WTC11 (cell line): Measurements from ENCODE around the gene PRR35. TPM values are rescaled to one million over a fixed set of nuclear protein-coding genes. Genes with fewer than 3 reads are reported as not detected.

ENCODE experiments used
- ATAC-seq: fragments of 200-7000 bp; cut with Tn5 transposase; 2 replicates; pipeline ENCODE4 v1.10.0; 2021; ENCODE audit warnings: mild to moderate bottlenecking, moderate library complexity
- CTCF ChIA-PET: fragments of 300-600 bp; sonication (Branson Sonifier 250); formaldehyde crosslinking; loops from one replicate; lab custom pipeline; 2021; ENCODE audit warnings: antibody characterized with exemption; lab: Charles Lee
- POLR2A ChIA-PET: fragments of 350-600 bp; sonication (Branson Sonifier 250); formaldehyde crosslinking; loops from one replicate; lab custom pipeline; 2021; ENCODE audit warnings: antibody characterized with exemption; lab: Charles Lee
- DNase-seq: peaks from one replicate; pipeline ENCODE4 v3.0.0; 2021; ENCODE audit warnings: low spot score
- H3K27ac Mint-ChIP-seq: 2 replicates; pipeline ENCODE4 v1.8.0; 2021; ENCODE audit warnings: mixed read lengths
- H3K27me3 Mint-ChIP-seq: 2 replicates; pipeline ENCODE4 v1.8.0; 2021; ENCODE audit warnings: low read depth, mild to moderate bottlenecking, moderate library complexity, mixed read lengths
- H3K36me3 Mint-ChIP-seq: 2 replicates; pipeline ENCODE4 v1.8.0; 2021; ENCODE audit warnings: mixed read lengths
- H3K4me1 Mint-ChIP-seq: 2 replicates; pipeline ENCODE4 v1.8.0; 2022; ENCODE audit warnings: mixed read lengths
- H3K4me3 Mint-ChIP-seq: 2 replicates; pipeline ENCODE4 v1.8.0; 2021; ENCODE audit warnings: mild to moderate bottlenecking, moderate library complexity, mixed read lengths
- H3K9me3 Mint-ChIP-seq: 2 replicates; pipeline ENCODE4 v1.8.0; 2021; ENCODE audit warnings: mixed read lengths
- ATF1 ChIP-seq: sonication (generic); formaldehyde crosslinking; IDR thresholded peaks from 2 replicates; pipeline ENCODE4 v1.8.1; 2023; ENCODE audit warnings: mild to moderate bottlenecking, moderate library complexity, missing genetic modification reagents
- ELF4 ChIP-seq: sonication (generic); formaldehyde crosslinking; IDR thresholded peaks from 2 replicates; pipeline ENCODE4 v1.8.1; 2022; ENCODE audit warnings: low read depth, mild to moderate bottlenecking, moderate library complexity, missing genetic modification reagents
- ETV6 ChIP-seq: sonication (generic); formaldehyde crosslinking; IDR thresholded peaks from 2 replicates; pipeline ENCODE4 v1.8.1; 2022; ENCODE audit warnings: mild to moderate bottlenecking, missing genetic modification reagents
- NR1H2 ChIP-seq: sonication (generic); formaldehyde crosslinking; IDR thresholded peaks from 2 replicates; pipeline ENCODE4 v1.9.0; 2021; ENCODE audit warnings: mild to moderate bottlenecking, moderate library complexity, missing genetic modification reagents
- RELA ChIP-seq: sonication (generic); formaldehyde crosslinking; IDR thresholded peaks from 2 replicates; pipeline ENCODE4 v1.8.1; 2022; ENCODE audit warnings: missing genetic modification reagents, mild to moderate bottlenecking, borderline replicate concordance
- TCF7 ChIP-seq: sonication (generic); formaldehyde crosslinking; IDR thresholded peaks from 2 replicates; pipeline ENCODE4 v1.8.0; 2022; ENCODE audit warnings: mild to moderate bottlenecking, low read depth, missing genetic modification reagents, moderate library complexity
- TEAD1 ChIP-seq: sonication (generic); formaldehyde crosslinking; IDR thresholded peaks from 2 replicates; pipeline ENCODE4 v1.8.0; 2022; ENCODE audit warnings: mild to moderate bottlenecking, missing genetic modification reagents
- ZNF138 ChIP-seq: sonication (generic); formaldehyde crosslinking; conservative IDR thresholded peaks from 2 replicates; pipeline ENCODE4 v1.8.1; 2022; ENCODE audit warnings: mild to moderate bottlenecking, moderate library complexity, missing genetic modification reagents
- ZNF263 ChIP-seq: sonication (generic); formaldehyde crosslinking; IDR thresholded peaks from 2 replicates; pipeline ENCODE4 v1.8.1; 2022; ENCODE audit warnings: low read depth, mild to moderate bottlenecking, moderate library complexity, missing genetic modification reagents
- ZNF317 ChIP-seq: sonication (generic); formaldehyde crosslinking; IDR thresholded peaks from 2 replicates; pipeline ENCODE4 v1.8.1; 2023; ENCODE audit warnings: low read depth, mild to moderate bottlenecking, moderate library complexity, missing genetic modification reagents, borderline replicate concordance
- ZNF423 ChIP-seq: fragments of 250-450 bp; sonication (Bioruptor Pico); IDR thresholded peaks from 2 replicates; pipeline ENCODE4 v2.1.2; 2022; ENCODE audit warnings: mild to moderate bottlenecking, moderate library complexity
- total RNA-seq: library from RNA; stranded (reverse); gene quantifications from 3 replicates; pipeline ENCODE4 v1.2.3, GENCODE V29; 2021
- TF ChIP-seq, protein P1 (sequence below): sonication (generic); formaldehyde crosslinking; IDR thresholded peaks from 2 replicates; pipeline ENCODE4 v1.8.0; 2022; ENCODE audit warnings: missing genetic modification reagents
- TF ChIP-seq, protein P2 (sequence below): fragments of 250-450 bp; sonication (Bioruptor Pico); IDR thresholded peaks from 2 replicates; pipeline ENCODE4 v1.9.0; 2021; ENCODE audit warnings: mild to moderate bottlenecking
- TF ChIP-seq, protein P3 (sequence below): fragments of 250-450 bp; sonication (Bioruptor Pico); IDR thresholded peaks from 2 replicates; pipeline ENCODE4 v1.9.0; 2021; ENCODE audit warnings: mild to moderate bottlenecking
- TF ChIP-seq, protein P4 (sequence below): sonication (generic); formaldehyde crosslinking; IDR thresholded peaks from 2 replicates; pipeline ENCODE4 v1.8.0; 2022; ENCODE audit warnings: mild to moderate bottlenecking, missing genetic modification reagents
- TF ChIP-seq, protein P5 (sequence below): sonication (generic); formaldehyde crosslinking; conservative IDR thresholded peaks from 2 replicates; pipeline ENCODE4 v1.8.1; 2022; ENCODE audit warnings: mild to moderate bottlenecking, missing genetic modification reagents
- TF ChIP-seq, protein P6 (sequence below): fragments of 250-450 bp; sonication (Bioruptor Pico); IDR thresholded peaks from 2 replicates; pipeline ENCODE4 v1.9.0; 2021; ENCODE audit warnings: moderate library complexity, mild to moderate bottlenecking, inconsistent platforms, borderline replicate concordance

Gene PRR35
- total RNA-seq, 1 experiment from 2014 or later, result 0.72 TPM

DNA sequence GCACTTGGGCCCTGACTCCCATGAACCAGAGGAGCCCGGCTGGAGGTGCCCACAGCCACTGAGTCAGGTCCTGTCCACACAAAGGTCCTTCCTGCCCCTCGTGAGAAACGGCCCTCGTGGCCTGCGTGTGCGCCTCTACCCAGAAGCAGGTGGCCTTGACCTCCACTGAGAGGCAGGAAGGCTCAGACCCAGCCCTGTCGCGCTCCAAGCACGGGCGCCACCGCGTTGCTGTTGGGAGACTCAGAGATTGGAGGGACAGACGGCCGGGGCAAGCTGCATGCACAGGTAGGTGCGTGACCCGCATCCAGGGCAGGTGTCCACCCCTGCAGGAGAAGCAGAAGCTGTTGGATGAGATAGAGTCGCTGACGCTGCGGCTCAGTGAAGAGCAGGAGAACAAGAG, 40.8 kb upstream of the PRR35 start:
- Mint-ChIP-seq H3K27ac (no peak overlapping the region; the same call in 1 of the 2 replicates), H3K4me3 (no peak overlapping the region), H3K36me3 (peaks cover 2% of the 10 kb centered on the region; the same call in 1 of the 2 replicates), H3K27me3 (no peaks in the 10 kb centered on the region), H3K9me3 (no peaks in the 10 kb centered on the region), H3K4me1 (no peaks in the 10 kb centered on the region)
- ChIA-PET CTCF (interaction anchor here (0.8 to 2.1 kb wide), 5 partner anchors 24 to 129 kb away, joined by 3 to 9 read pairs (median 4); no protein-coding TSS in a partner anchor), POLR2A (no interaction called here)
- no peak for TF ChIP-seq ZNF423 (CRISPR knock-in tag)
- no peak for TF ChIP-seq ZNF138 (CRISPR knock-in tag)
- TF ChIP-seq, protein P1, sequence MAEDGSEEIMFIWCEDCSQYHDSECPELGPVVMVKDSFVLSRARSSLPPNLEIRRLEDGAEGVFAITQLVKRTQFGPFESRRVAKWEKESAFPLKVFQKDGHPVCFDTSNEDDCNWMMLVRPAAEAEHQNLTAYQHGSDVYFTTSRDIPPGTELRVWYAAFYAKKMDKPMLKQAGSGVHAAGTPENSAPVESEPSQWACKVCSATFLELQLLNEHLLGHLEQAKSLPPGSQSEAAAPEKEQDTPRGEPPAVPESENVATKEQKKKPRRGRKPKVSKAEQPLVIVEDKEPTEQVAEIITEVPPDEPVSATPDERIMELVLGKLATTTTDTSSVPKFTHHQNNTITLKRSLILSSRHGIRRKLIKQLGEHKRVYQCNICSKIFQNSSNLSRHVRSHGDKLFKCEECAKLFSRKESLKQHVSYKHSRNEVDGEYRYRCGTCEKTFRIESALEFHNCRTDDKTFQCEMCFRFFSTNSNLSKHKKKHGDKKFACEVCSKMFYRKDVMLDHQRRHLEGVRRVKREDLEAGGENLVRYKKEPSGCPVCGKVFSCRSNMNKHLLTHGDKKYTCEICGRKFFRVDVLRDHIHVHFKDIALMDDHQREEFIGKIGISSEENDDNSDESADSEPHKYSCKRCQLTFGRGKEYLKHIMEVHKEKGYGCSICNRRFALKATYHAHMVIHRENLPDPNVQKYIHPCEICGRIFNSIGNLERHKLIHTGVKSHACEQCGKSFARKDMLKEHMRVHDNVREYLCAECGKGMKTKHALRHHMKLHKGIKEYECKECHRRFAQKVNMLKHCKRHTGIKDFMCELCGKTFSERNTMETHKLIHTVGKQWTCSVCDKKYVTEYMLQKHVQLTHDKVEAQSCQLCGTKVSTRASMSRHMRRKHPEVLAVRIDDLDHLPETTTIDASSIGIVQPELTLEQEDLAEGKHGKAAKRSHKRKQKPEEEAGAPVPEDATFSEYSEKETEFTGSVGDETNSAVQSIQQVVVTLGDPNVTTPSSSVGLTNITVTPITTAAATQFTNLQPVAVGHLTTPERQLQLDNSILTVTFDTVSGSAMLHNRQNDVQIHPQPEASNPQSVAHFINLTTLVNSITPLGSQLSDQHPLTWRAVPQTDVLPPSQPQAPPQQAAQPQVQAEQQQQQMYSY (CRISPR knock-in tag), result no peak
- no peak for TF ChIP-seq RELA (CRISPR knock-in tag)
- TF ChIP-seq TCF7, result no peak
- TF ChIP-seq, protein P2, sequence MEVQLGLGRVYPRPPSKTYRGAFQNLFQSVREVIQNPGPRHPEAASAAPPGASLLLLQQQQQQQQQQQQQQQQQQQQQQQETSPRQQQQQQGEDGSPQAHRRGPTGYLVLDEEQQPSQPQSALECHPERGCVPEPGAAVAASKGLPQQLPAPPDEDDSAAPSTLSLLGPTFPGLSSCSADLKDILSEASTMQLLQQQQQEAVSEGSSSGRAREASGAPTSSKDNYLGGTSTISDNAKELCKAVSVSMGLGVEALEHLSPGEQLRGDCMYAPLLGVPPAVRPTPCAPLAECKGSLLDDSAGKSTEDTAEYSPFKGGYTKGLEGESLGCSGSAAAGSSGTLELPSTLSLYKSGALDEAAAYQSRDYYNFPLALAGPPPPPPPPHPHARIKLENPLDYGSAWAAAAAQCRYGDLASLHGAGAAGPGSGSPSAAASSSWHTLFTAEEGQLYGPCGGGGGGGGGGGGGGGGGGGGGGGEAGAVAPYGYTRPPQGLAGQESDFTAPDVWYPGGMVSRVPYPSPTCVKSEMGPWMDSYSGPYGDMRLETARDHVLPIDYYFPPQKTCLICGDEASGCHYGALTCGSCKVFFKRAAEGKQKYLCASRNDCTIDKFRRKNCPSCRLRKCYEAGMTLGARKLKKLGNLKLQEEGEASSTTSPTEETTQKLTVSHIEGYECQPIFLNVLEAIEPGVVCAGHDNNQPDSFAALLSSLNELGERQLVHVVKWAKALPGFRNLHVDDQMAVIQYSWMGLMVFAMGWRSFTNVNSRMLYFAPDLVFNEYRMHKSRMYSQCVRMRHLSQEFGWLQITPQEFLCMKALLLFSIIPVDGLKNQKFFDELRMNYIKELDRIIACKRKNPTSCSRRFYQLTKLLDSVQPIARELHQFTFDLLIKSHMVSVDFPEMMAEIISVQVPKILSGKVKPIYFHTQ (CRISPR knock-in tag), result no peak
- no peak for TF ChIP-seq ETV6 (CRISPR knock-in tag)
- no peak for TF ChIP-seq ELF4
- no peak for TF ChIP-seq ATF1
- TF ChIP-seq ZNF263, result no peak
- ATAC-seq (no peak), DNase-seq (no peak)

DNA sequence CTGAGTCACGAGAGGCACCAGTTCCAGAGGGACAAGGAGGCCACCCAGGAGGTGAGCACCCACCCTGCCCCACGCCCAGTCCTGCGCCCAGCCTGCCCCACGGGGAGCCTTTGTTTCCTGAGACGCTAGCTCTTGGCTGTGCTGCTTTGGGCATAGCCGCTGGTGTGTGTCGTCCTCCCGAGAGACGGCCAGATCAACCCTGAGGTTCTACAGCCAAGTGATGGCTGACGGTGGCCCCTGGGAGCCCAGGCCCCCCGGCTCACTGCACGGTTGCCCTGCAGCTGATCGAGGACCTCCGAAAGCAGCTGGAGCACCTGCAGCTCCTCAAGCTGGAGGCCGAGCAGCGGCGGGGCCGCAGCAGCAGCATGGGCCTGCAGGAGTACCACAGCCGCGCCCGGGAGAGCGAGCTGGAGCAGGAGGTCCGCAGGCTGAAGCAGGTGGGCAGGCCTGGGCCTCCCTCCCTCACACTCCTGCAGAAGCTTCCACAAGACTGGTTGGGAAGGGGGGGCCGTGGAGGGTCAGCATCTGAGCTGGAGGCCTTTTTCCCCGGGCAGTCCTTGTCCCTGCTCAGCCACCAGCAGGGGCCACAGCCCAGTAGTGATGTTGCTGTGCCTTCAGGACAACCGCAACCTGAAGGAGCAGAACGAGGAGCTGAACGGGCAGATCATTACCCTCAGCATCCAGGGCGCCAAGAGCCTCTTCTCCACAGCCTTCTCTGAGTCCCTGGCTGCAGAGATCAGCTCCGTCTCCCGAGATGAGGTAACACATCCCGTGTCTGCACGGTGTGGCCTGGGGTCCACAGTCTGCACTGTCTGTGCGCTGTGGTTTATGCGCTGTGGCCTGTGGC, 40.1 kb upstream of the PRR35 start:
- no peaks in the 10 kb centered on the region for H3K27me3 Mint-ChIP-seq
- TF ChIP-seq TEAD1 (CRISPR knock-in tag) (no peak), ZNF317 (CRISPR knock-in tag) (no peak), NR1H2 (CRISPR knock-in tag) (no peak)
- TF ChIP-seq, protein P3, sequence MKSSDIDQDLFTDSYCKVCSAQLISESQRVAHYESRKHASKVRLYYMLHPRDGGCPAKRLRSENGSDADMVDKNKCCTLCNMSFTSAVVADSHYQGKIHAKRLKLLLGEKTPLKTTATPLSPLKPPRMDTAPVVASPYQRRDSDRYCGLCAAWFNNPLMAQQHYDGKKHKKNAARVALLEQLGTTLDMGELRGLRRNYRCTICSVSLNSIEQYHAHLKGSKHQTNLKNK (CRISPR knock-in tag), result no peak
- TF ChIP-seq, protein P4, sequence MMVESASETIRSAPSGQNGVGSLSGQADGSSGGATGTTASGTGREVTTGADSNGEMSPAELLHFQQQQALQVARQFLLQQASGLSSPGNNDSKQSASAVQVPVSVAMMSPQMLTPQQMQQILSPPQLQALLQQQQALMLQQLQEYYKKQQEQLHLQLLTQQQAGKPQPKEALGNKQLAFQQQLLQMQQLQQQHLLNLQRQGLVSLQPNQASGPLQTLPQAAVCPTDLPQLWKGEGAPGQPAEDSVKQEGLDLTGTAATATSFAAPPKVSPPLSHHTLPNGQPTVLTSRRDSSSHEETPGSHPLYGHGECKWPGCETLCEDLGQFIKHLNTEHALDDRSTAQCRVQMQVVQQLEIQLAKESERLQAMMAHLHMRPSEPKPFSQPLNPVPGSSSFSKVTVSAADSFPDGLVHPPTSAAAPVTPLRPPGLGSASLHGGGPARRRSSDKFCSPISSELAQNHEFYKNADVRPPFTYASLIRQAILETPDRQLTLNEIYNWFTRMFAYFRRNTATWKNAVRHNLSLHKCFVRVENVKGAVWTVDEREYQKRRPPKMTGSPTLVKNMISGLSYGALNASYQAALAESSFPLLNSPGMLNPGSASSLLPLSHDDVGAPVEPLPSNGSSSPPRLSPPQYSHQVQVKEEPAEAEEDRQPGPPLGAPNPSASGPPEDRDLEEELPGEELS (CRISPR knock-in tag), result no peak
- TF ChIP-seq, protein P5, sequence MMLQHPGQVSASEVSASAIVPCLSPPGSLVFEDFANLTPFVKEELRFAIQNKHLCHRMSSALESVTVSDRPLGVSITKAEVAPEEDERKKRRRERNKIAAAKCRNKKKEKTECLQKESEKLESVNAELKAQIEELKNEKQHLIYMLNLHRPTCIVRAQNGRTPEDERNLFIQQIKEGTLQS (CRISPR knock-in tag), result no peak
- TF ChIP-seq, protein P6, sequence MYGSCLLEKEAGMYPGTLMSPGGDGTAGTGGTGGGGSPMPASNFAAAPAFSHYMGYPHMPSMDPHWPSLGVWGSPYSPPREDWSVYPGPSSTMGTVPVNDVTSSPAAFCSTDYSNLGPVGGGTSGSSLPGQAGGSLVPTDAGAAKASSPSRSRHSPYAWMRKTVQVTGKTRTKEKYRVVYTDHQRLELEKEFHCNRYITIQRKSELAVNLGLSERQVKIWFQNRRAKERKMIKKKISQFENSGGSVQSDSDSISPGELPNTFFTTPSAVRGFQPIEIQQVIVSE, result no peak
- TF ChIP-seq, all 79 proteins: peak for 0
- POLR2A ChIA-PET, result interaction anchor here (1.2 kb wide), 1 partner anchor 119 kb away, joined by 3 read pairs; the partner anchor contains the start of gene DECR2
- Mint-ChIP-seq H3K4me3 (no peak overlapping the region), H3K9me3 (no peaks in the 10 kb centered on the region), H3K4me1 (no peaks in the 10 kb centered on the region), H3K36me3 (peaks cover 2% of the 10 kb centered on the region; the same call in 1 of the 2 replicates), H3K27ac (no peak overlapping the region)
- DNase-seq (no peak), ATAC-seq (no peak)
- CTCF ChIA-PET, result interaction anchor here (0.8 to 2.1 kb wide), 8 partner anchors 12 to 130 kb away, joined by 3 to 9 read pairs (median 4); partner anchors contain the start of gene NHLRC4
